Activated T-helper 17 cell treated with anti-CD3 and anti-CD28 coated beads, Interleukin-2, amount 50 U/mL, for 72 hours (primary cell): ENCODE measurements around the gene SMC1B. TPM values are rescaled to one million over a fixed set of nuclear protein-coding genes. Genes with fewer than 3 reads are reported as not detected.
"Not testable (repeated sequence)": the region's sequence is repeated elsewhere in the genome, so short reads cannot be mapped to it uniquely, and the experiment has no call there.

Source experiments
- ATAC-seq: fragments of 150-1000 bp; cut with Tn5 transposase; replicated peaks from 2 replicates; pipeline ENCODE4 v1.10.0; 2021; ENCODE audit warnings: mild to moderate bottlenecking, moderate library complexity
- H3K27ac Mint-ChIP-seq: one replicate; pipeline ENCODE4 v1.8.0; 2022; ENCODE audit warnings: mixed read lengths
- H3K27me3 Mint-ChIP-seq: one replicate; pipeline ENCODE4 v1.8.0; 2022; ENCODE audit warnings: mixed read lengths
- H3K36me3 Mint-ChIP-seq: one replicate; pipeline ENCODE4 v1.8.0; 2022; ENCODE audit warnings: low read depth, mild to moderate bottlenecking, mixed read lengths
- H3K4me1 Mint-ChIP-seq: one replicate; pipeline ENCODE4 v1.8.0; 2022; ENCODE audit warnings: mixed read lengths
- H3K4me3 Mint-ChIP-seq: one replicate; pipeline ENCODE4 v1.8.0; 2022; ENCODE audit warnings: mild to moderate bottlenecking, mixed read lengths
- H3K9me3 Mint-ChIP-seq: one replicate; pipeline ENCODE4 v1.8.0; 2022; ENCODE audit warnings: mixed read lengths
- total RNA-seq, 2 donors: library from RNA; stranded (reverse); gene quantifications; one replicate each; pipeline ENCODE4 v1.2.3, GENCODE V29; 2022

SMC1B gene
- total RNA-seq, 2 donors from 2014 or later = 0.43 to 1.7 TPM

GRCh38 chr22:45420539-45420938, 7.1 kb upstream of the SMC1B start:
- no peaks in the 10 kb centered on the region for H3K4me1 Mint-ChIP-seq
- H3K27ac Mint-ChIP-seq = no peak overlapping the region
- ATAC-seq = no peak
- no peaks in the 10 kb centered on the region for H3K27me3 Mint-ChIP-seq
- no peaks in the 10 kb centered on the region for H3K9me3 Mint-ChIP-seq
- peaks cover 16% of the 10 kb centered on the region for H3K36me3 Mint-ChIP-seq
- no peak overlapping the region for H3K4me3 Mint-ChIP-seq

GRCh38 chr22:45420011-45420410, 6.6 kb upstream of the SMC1B start:
- Mint-ChIP-seq H3K9me3 (no peaks in the 10 kb centered on the region), H3K4me3 (no peak overlapping the region), H3K36me3 (peaks cover 16% of the 10 kb centered on the region), H3K4me1 (no peaks in the 10 kb centered on the region), H3K27me3 (no peaks in the 10 kb centered on the region), H3K27ac (no peak overlapping the region)
- ATAC-seq = no peak

GRCh38 chr22:45418770-45419138, 5.4 kb upstream of the SMC1B start:
- Mint-ChIP-seq H3K27ac (no peak overlapping the region), H3K27me3 (no peaks in the 10 kb centered on the region), H3K4me3 (no peak overlapping the region), H3K9me3 (no peaks in the 10 kb centered on the region), H3K36me3 (peaks cover 16% of the 10 kb centered on the region), H3K4me1 (peaks cover 5% of the 10 kb centered on the region)
- ATAC-seq = no peak

- no peaks in the 10 kb centered on the region for H3K27me3 Mint-ChIP-seq
- H3K4me1 Mint-ChIP-seq = peaks cover 5% of the 10 kb centered on the region
- H3K9me3 Mint-ChIP-seq = no peaks in the 10 kb centered on the region
- no peak overlapping the region for H3K27ac Mint-ChIP-seq
- peaks cover 16% of the 10 kb centered on the region for H3K36me3 Mint-ChIP-seq
- ATAC-seq = no peak
- H3K4me3 Mint-ChIP-seq = no peak overlapping the region
These were observed 4.8 kb upstream of the SMC1B start for GRCh38 chr22:45418056-45418769.

- Mint-ChIP-seq H3K9me3 (no peaks in the 10 kb centered on the region), H3K27ac (peak overlapping the region; percentile 52), H3K36me3 (peaks cover 5% of the 10 kb centered on the region), H3K27me3 (no peaks in the 10 kb centered on the region), H3K4me3 (peak overlapping the region; percentile 91), H3K4me1 (peaks cover 5% of the 10 kb centered on the region)
- ATAC-seq = no peak
These were observed 409 bp downstream of the SMC1B start for GRCh38 chr22:45413013-45413367.

- ATAC-seq = no peak
- H3K4me1 Mint-ChIP-seq = no peaks in the 10 kb centered on the region
- peaks cover 4% of the 10 kb centered on the region for H3K27me3 Mint-ChIP-seq
- H3K36me3 Mint-ChIP-seq = no peaks in the 10 kb centered on the region
- H3K9me3 Mint-ChIP-seq = no peaks in the 10 kb centered on the region
- no peak overlapping the region for H3K27ac Mint-ChIP-seq
- no peak overlapping the region for H3K4me3 Mint-ChIP-seq
These were observed 5.6 kb downstream of the SMC1B start for GRCh38 chr22:45407793-45408192.

- no peak for ATAC-seq
- no peak overlapping the region for H3K4me3 Mint-ChIP-seq
- H3K36me3 Mint-ChIP-seq = no peaks in the 10 kb centered on the region
- H3K4me1 Mint-ChIP-seq = no peaks in the 10 kb centered on the region
- no peaks in the 10 kb centered on the region for H3K9me3 Mint-ChIP-seq
- H3K27me3 Mint-ChIP-seq = no peaks in the 10 kb centered on the region
- no peak overlapping the region for H3K27ac Mint-ChIP-seq
These were observed 10.9 kb downstream of the SMC1B start for GRCh38 chr22:45402466-45402985.

GRCh38 chr22:45399712-45400445, 13.5 kb downstream of the SMC1B start:
- no peaks in the 10 kb centered on the region for H3K36me3 Mint-ChIP-seq
- peaks cover 5% of the 10 kb centered on the region for H3K27me3 Mint-ChIP-seq
- H3K9me3 Mint-ChIP-seq = no peaks in the 10 kb centered on the region
- no peak overlapping the region for H3K27ac Mint-ChIP-seq
- H3K4me1 Mint-ChIP-seq = no peaks in the 10 kb centered on the region
- ATAC-seq = no peak
- no peak overlapping the region for H3K4me3 Mint-ChIP-seq

- Mint-ChIP-seq H3K36me3 (no peaks in the 10 kb centered on the region), H3K27me3 (peaks cover 5% of the 10 kb centered on the region), H3K27ac (no peak overlapping the region), H3K9me3 (no peaks in the 10 kb centered on the region), H3K4me1 (no peaks in the 10 kb centered on the region), H3K4me3 (no peak overlapping the region)
- no peak for ATAC-seq
These were observed 15.2 kb downstream of the SMC1B start for GRCh38 chr22:45398214-45398613.

GRCh38 chr22:45397806-45398205, 15.6 kb downstream of the SMC1B start:
- no peak for ATAC-seq
- Mint-ChIP-seq H3K4me1 (no peaks in the 10 kb centered on the region), H3K9me3 (no peaks in the 10 kb centered on the region), H3K4me3 (no peak overlapping the region), H3K36me3 (no peaks in the 10 kb centered on the region), H3K27ac (no peak overlapping the region), H3K27me3 (peaks cover 5% of the 10 kb centered on the region)

- no peak for ATAC-seq
- Mint-ChIP-seq H3K27ac (no peak overlapping the region), H3K27me3 (no peaks in the 10 kb centered on the region)
These were observed 23.9 kb downstream of the SMC1B start for GRCh38 chr22:45389546-45389945.

GRCh38 chr22:45381348-45381747, 32.1 kb downstream of the SMC1B start:
- H3K4me1 Mint-ChIP-seq = no peaks in the 10 kb centered on the region
- no peak overlapping the region for H3K27ac Mint-ChIP-seq
- H3K36me3 Mint-ChIP-seq = no peaks in the 10 kb centered on the region
- no peaks in the 10 kb centered on the region for H3K9me3 Mint-ChIP-seq
- H3K4me3 Mint-ChIP-seq = no peak overlapping the region
- no peak for ATAC-seq
- peaks cover 4% of the 10 kb centered on the region for H3K27me3 Mint-ChIP-seq

More at GRCh38 chr22:45389546-45389945, 23.9 kb downstream of the SMC1B start:
- no peaks in the 10 kb centered on the region for H3K36me3 Mint-ChIP-seq
- no peak overlapping the region for H3K4me3 Mint-ChIP-seq
- no peaks in the 10 kb centered on the region for H3K9me3 Mint-ChIP-seq
- H3K4me1 Mint-ChIP-seq = no peaks in the 10 kb centered on the region

- ATAC-seq = no peak
- Mint-ChIP-seq H3K27ac (no peak overlapping the region), H3K4me1 (no peaks in the 10 kb centered on the region), H3K4me3 (no peak overlapping the region), H3K9me3 (no peaks in the 10 kb centered on the region), H3K36me3 (no peaks in the 10 kb centered on the region), H3K27me3 (no peaks in the 10 kb centered on the region)
These were observed 36.7 kb downstream of the SMC1B start for GRCh38 chr22:45376703-45377102.

GRCh38 chr22:45376009-45376408, 37.4 kb downstream of the SMC1B start:
- Mint-ChIP-seq H3K27ac (no peak overlapping the region), H3K27me3 (peaks cover 2% of the 10 kb centered on the region), H3K36me3 (no peaks in the 10 kb centered on the region), H3K9me3 (no peaks in the 10 kb centered on the region), H3K4me1 (no peaks in the 10 kb centered on the region), H3K4me3 (no peak overlapping the region)
- peak; percentile 79 for ATAC-seq

GRCh38 chr22:45373592-45373991, 39.8 kb downstream of the SMC1B start:
- H3K4me3 Mint-ChIP-seq, H3K36me3 Mint-ChIP-seq, H3K27ac Mint-ChIP-seq, H3K9me3 Mint-ChIP-seq, H3K4me1 Mint-ChIP-seq, H3K27me3 Mint-ChIP-seq, ATAC-seq: not testable (repeated sequence)
